Measurements from ENCODE around the gene CFAP210.

GRCh38 chr2:169714699-169715098 is 20.5 kb upstream of the CFAP210 start:
- TF ChIP-seq POLR2A (IDR thresholded peaks at IDR 0.05), result no peak
- TF ChIP-seq, protein P1, sequence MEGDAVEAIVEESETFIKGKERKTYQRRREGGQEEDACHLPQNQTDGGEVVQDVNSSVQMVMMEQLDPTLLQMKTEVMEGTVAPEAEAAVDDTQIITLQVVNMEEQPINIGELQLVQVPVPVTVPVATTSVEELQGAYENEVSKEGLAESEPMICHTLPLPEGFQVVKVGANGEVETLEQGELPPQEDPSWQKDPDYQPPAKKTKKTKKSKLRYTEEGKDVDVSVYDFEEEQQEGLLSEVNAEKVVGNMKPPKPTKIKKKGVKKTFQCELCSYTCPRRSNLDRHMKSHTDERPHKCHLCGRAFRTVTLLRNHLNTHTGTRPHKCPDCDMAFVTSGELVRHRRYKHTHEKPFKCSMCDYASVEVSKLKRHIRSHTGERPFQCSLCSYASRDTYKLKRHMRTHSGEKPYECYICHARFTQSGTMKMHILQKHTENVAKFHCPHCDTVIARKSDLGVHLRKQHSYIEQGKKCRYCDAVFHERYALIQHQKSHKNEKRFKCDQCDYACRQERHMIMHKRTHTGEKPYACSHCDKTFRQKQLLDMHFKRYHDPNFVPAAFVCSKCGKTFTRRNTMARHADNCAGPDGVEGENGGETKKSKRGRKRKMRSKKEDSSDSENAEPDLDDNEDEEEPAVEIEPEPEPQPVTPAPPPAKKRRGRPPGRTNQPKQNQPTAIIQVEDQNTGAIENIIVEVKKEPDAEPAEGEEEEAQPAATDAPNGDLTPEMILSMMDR (IDR thresholded peaks at IDR 0.05), result no peak
